Stimulated activated naive CD8-positive, alpha-beta T cell treated with anti-CD3 and anti-CD28 coated beads, Interleukin-15, Interleukin-2, amounts not matched to agents 100 U/mL and 50 U/mL, for 24 hours (primary cell): ENCODE data around the gene RTP3.
A peak's percentile ranks its signal among the peaks of the same experiment; 100 is the strongest.
"Not testable (repeated sequence)": the region's sequence is repeated elsewhere in the genome, so short reads cannot be mapped to it uniquely, and the experiment has no call there.

Experiments
- ATAC-seq: fragments of 150-1000 bp; cut with Tn5 transposase; one replicate; pipeline ENCODE4 v1.10.0; 2021
- DNase-seq: peaks from one replicate; pipeline ENCODE4 v3.0.0; 2021

RTP3 gene

GRCh38 chr3:46519952-46520351, 22.2 kb downstream of the RTP3 start:
- ATAC-seq (no peak), DNase-seq (no peak)

- no peak for DNase-seq
Measured at GRCh38 chr3:46520531-46520930, 22.8 kb downstream of the RTP3 start.

GRCh38 chr3:46521096-46521495, 23.3 kb downstream of the RTP3 start:
- DNase-seq, result no peak
- ATAC-seq, result no peak

More at GRCh38 chr3:46520531-46520930, 22.8 kb downstream of the RTP3 start:
- no peak for ATAC-seq

GRCh38 chr3:46522201-46522600, 24.4 kb downstream of the RTP3 start:
- not testable (repeated sequence) for ATAC-seq, DNase-seq

- ATAC-seq, result no peak
Measured at GRCh38 chr3:46523556-46523955, 25.8 kb downstream of the RTP3 start.

GRCh38 chr3:46524008-46524407, 26.2 kb downstream of the RTP3 start:
- ATAC-seq (no peak), DNase-seq (no peak)

More at GRCh38 chr3:46523556-46523955, 25.8 kb downstream of the RTP3 start:
- DNase-seq, result no peak

GRCh38 chr3:46524832-46525231, 27.1 kb downstream of the RTP3 start:
- DNase-seq (no peak), ATAC-seq (no peak)

GRCh38 chr3:46527239-46527638, 29.5 kb downstream of the RTP3 start:
- DNase-seq (no peak), ATAC-seq (no peak)

GRCh38 chr3:46533091-46533490, 35.3 kb downstream of the RTP3 start:
- no peak for DNase-seq
- no peak for ATAC-seq

- ATAC-seq, result no peak
- DNase-seq, result no peak
Measured at GRCh38 chr3:46535746-46536145, 38.0 kb downstream of the RTP3 start.

GRCh38 chr3:46536758-46537157, 39.0 kb downstream of the RTP3 start:
- DNase-seq (no peak), ATAC-seq (peak; percentile 48)

GRCh38 chr3:46537316-46537715, 39.5 kb downstream of the RTP3 start:
- DNase-seq, result no peak
- ATAC-seq, result no peak

- DNase-seq, result no peak
- no peak for ATAC-seq
Measured at GRCh38 chr3:46537779-46538178, 40.0 kb downstream of the RTP3 start.

- not testable (repeated sequence) for ATAC-seq, DNase-seq
Measured at GRCh38 chr3:46538425-46538802, 40.6 kb downstream of the RTP3 start.

GRCh38 chr3:46538803-46539442, 41.1 kb downstream of the RTP3 start:
- ATAC-seq (peak; percentile 87), DNase-seq (peak; percentile 73)

GRCh38 chr3:46539443-46540005, 41.7 kb downstream of the RTP3 start:
- DNase-seq, result no peak
- no peak for ATAC-seq

GRCh38 chr3:46540550-46540949, 42.8 kb downstream of the RTP3 start:
- no peak for DNase-seq
- ATAC-seq, result no peak

GRCh38 chr3:46541835-46542234, 44.1 kb downstream of the RTP3 start:
- DNase-seq (no peak), ATAC-seq (no peak)

GRCh38 chr3:46542344-46542743, 44.6 kb downstream of the RTP3 start:
- DNase-seq, result no peak
- ATAC-seq, result no peak

- DNase-seq (no peak), ATAC-seq (no peak)
Measured at GRCh38 chr3:46542801-46543201, 45.0 kb downstream of the RTP3 start.

- ATAC-seq (no peak), DNase-seq (no peak)
Measured at GRCh38 chr3:46544771-46545503, 47.2 kb downstream of the RTP3 start.

GRCh38 chr3:46545818-46546630, 48.2 kb downstream of the RTP3 start:
- no peak for ATAC-seq
- DNase-seq, result no peak
